Activated naive CD8-positive, alpha-beta T cell (primary cell): ENCODE results near the gene JPH4.

ENCODE experiments used
- H3K27ac Mint-ChIP-seq: one replicate; pipeline ENCODE4 v1.8.0; 2021; ENCODE audit warnings: mixed read lengths
- H3K27me3 Mint-ChIP-seq: one replicate; pipeline ENCODE4 v1.8.0; 2021; ENCODE audit warnings: mixed read lengths
- H3K36me3 Mint-ChIP-seq: one replicate; pipeline ENCODE4 v1.8.0; 2021; ENCODE audit warnings: mixed read lengths
- H3K4me1 Mint-ChIP-seq: one replicate; pipeline ENCODE4 v1.8.0; 2021; ENCODE audit warnings: low read depth, mixed read lengths
- H3K4me3 Mint-ChIP-seq: one replicate; pipeline ENCODE4 v1.8.0; 2021; ENCODE audit warnings: mild to moderate bottlenecking, mixed read lengths
- H3K9me3 Mint-ChIP-seq: one replicate; pipeline ENCODE4 v1.8.0; 2021; ENCODE audit warnings: low read depth, mixed read lengths

Gene JPH4

GRCh38 chr14:23566112-23566777, 12.3 kb downstream of the JPH4 start:
- no peaks in the 10 kb centered on the region for H3K9me3 Mint-ChIP-seq
- no peaks in the 10 kb centered on the region for H3K27me3 Mint-ChIP-seq
- H3K4me3 Mint-ChIP-seq, result peak overlapping the region; percentile 99
- peaks cover 38% of the 10 kb centered on the region for H3K4me1 Mint-ChIP-seq
- H3K27ac Mint-ChIP-seq, result peak overlapping the region; percentile 70
- H3K36me3 Mint-ChIP-seq, result peaks cover 4% of the 10 kb centered on the region

- no peak overlapping the region for H3K27ac Mint-ChIP-seq
- no peaks in the 10 kb centered on the region for H3K9me3 Mint-ChIP-seq
- H3K4me3 Mint-ChIP-seq, result peak overlapping the region; percentile 44
- no peaks in the 10 kb centered on the region for H3K27me3 Mint-ChIP-seq
- H3K4me1 Mint-ChIP-seq, result peaks cover 38% of the 10 kb centered on the region
- peaks cover 4% of the 10 kb centered on the region for H3K36me3 Mint-ChIP-seq
Measured at GRCh38 chr14:23565626-23566025, 13.0 kb downstream of the JPH4 start.

- H3K9me3 Mint-ChIP-seq, result no peaks in the 10 kb centered on the region
- peaks cover 42% of the 10 kb centered on the region for H3K4me1 Mint-ChIP-seq
- peaks cover 4% of the 10 kb centered on the region for H3K36me3 Mint-ChIP-seq
- no peak overlapping the region for H3K27ac Mint-ChIP-seq
- peak overlapping the region; percentile 5 for H3K4me3 Mint-ChIP-seq
- H3K27me3 Mint-ChIP-seq, result no peaks in the 10 kb centered on the region
Measured at GRCh38 chr14:23564876-23565275, 13.7 kb downstream of the JPH4 start.

- Mint-ChIP-seq H3K4me3 (no peak overlapping the region), H3K9me3 (no peaks in the 10 kb centered on the region), H3K4me1 (peaks cover 44% of the 10 kb centered on the region), H3K36me3 (peaks cover 4% of the 10 kb centered on the region), H3K27me3 (no peaks in the 10 kb centered on the region), H3K27ac (no peak overlapping the region)
Measured at GRCh38 chr14:23564181-23564812, 14.3 kb downstream of the JPH4 start.

GRCh38 chr14:23563473-23564180, 15.0 kb downstream of the JPH4 start:
- H3K27me3 Mint-ChIP-seq, result no peaks in the 10 kb centered on the region
- H3K4me3 Mint-ChIP-seq, result no peak overlapping the region
- H3K36me3 Mint-ChIP-seq, result peaks cover 4% of the 10 kb centered on the region
- no peaks in the 10 kb centered on the region for H3K9me3 Mint-ChIP-seq
- peaks cover 39% of the 10 kb centered on the region for H3K4me1 Mint-ChIP-seq
- no peak overlapping the region for H3K27ac Mint-ChIP-seq

- no peak overlapping the region for H3K4me3 Mint-ChIP-seq
- no peaks in the 10 kb centered on the region for H3K27me3 Mint-ChIP-seq
- H3K27ac Mint-ChIP-seq, result peak overlapping the region; percentile 50
- H3K4me1 Mint-ChIP-seq, result peaks cover 39% of the 10 kb centered on the region
- no peaks in the 10 kb centered on the region for H3K9me3 Mint-ChIP-seq
- H3K36me3 Mint-ChIP-seq, result peaks cover 4% of the 10 kb centered on the region
Measured at GRCh38 chr14:23562822-23563472, 15.6 kb downstream of the JPH4 start.

GRCh38 chr14:23561873-23562821, 16.4 kb downstream of the JPH4 start:
- Mint-ChIP-seq H3K27me3 (no peaks in the 10 kb centered on the region), H3K27ac (no peak overlapping the region), H3K4me1 (peaks cover 38% of the 10 kb centered on the region), H3K36me3 (peaks cover 4% of the 10 kb centered on the region), H3K9me3 (no peaks in the 10 kb centered on the region), H3K4me3 (no peak overlapping the region)

GRCh38 chr14:23561259-23561658, 17.3 kb downstream of the JPH4 start:
- H3K36me3 Mint-ChIP-seq, result peaks cover 4% of the 10 kb centered on the region
- H3K4me1 Mint-ChIP-seq, result peaks cover 40% of the 10 kb centered on the region
- H3K27ac Mint-ChIP-seq, result no peak overlapping the region
- no peaks in the 10 kb centered on the region for H3K27me3 Mint-ChIP-seq
- no peaks in the 10 kb centered on the region for H3K9me3 Mint-ChIP-seq
- no peak overlapping the region for H3K4me3 Mint-ChIP-seq

GRCh38 chr14:23559926-23560520, 18.6 kb downstream of the JPH4 start:
- Mint-ChIP-seq H3K36me3 (peaks cover 4% of the 10 kb centered on the region), H3K4me1 (peaks cover 41% of the 10 kb centered on the region), H3K27me3 (no peaks in the 10 kb centered on the region), H3K9me3 (no peaks in the 10 kb centered on the region), H3K27ac (peak overlapping the region; percentile 30), H3K4me3 (no peak overlapping the region)

GRCh38 chr14:23559010-23559925, 19.3 kb downstream of the JPH4 start:
- Mint-ChIP-seq H3K4me3 (no peak overlapping the region), H3K27ac (no peak overlapping the region), H3K9me3 (no peaks in the 10 kb centered on the region), H3K36me3 (peaks cover 4% of the 10 kb centered on the region), H3K4me1 (peaks cover 40% of the 10 kb centered on the region), H3K27me3 (no peaks in the 10 kb centered on the region)

GRCh38 chr14:23558346-23559009, 20.1 kb downstream of the JPH4 start:
- H3K27ac Mint-ChIP-seq, result peak overlapping the region; percentile 70
- H3K4me1 Mint-ChIP-seq, result peaks cover 36% of the 10 kb centered on the region
- no peaks in the 10 kb centered on the region for H3K27me3 Mint-ChIP-seq
- H3K36me3 Mint-ChIP-seq, result no peaks in the 10 kb centered on the region
- no peaks in the 10 kb centered on the region for H3K9me3 Mint-ChIP-seq
- peak overlapping the region; percentile 79 for H3K4me3 Mint-ChIP-seq

GRCh38 chr14:23557946-23558345, 20.6 kb downstream of the JPH4 start:
- Mint-ChIP-seq H3K4me3 (peak overlapping the region; percentile 79), H3K27me3 (no peaks in the 10 kb centered on the region), H3K27ac (peak overlapping the region; percentile 78), H3K4me1 (peaks cover 34% of the 10 kb centered on the region), H3K9me3 (no peaks in the 10 kb centered on the region), H3K36me3 (no peaks in the 10 kb centered on the region)

- no peaks in the 10 kb centered on the region for H3K27me3 Mint-ChIP-seq
- H3K36me3 Mint-ChIP-seq, result no peaks in the 10 kb centered on the region
- H3K4me1 Mint-ChIP-seq, result peaks cover 33% of the 10 kb centered on the region
- H3K9me3 Mint-ChIP-seq, result no peaks in the 10 kb centered on the region
- peak overlapping the region; percentile 78 for H3K27ac Mint-ChIP-seq
- peak overlapping the region; percentile 79 for H3K4me3 Mint-ChIP-seq
Measured at GRCh38 chr14:23557521-23557920, 21.1 kb downstream of the JPH4 start.
